K562 (cell line): Measurements from ENCODE around the gene GZMM. TPM values are rescaled to one million over a fixed set of nuclear protein-coding genes. Genes with fewer than 3 reads are reported as not detected.
A peak's percentile ranks its signal among the peaks of the same experiment; 100 is the strongest.

ENCODE experiments used
- CBFA2T3 ChIP-seq: fragments of 450-650 bp; IDR thresholded peaks from 2 replicates; pipeline ENCODE4 v1.6.1; 2017
- CTBP1 ChIP-seq: fragments of 450-650 bp; IDR thresholded peaks from 2 replicates; pipeline ENCODE4 v1.6.1; 2016; ENCODE audit warnings: borderline replicate concordance
- HEY1 ChIP-seq: fragments of 250-450 bp; sonication (Bioruptor Pico); IDR thresholded peaks from 2 replicates; pipeline ENCODE4 v1.5.0; 2020; ENCODE audit warnings: mild to moderate bottlenecking, moderate library complexity, borderline replicate concordance
- KAT7 ChIP-seq: sonication (generic); formaldehyde crosslinking; IDR thresholded peaks from 2 replicates; pipeline ENCODE4 v1.8.0; 2022; ENCODE audit warnings: missing genetic modification reagents, mild to moderate bottlenecking, borderline replicate concordance
- KDM1A ChIP-seq, 2 experiments: fragments of 450-650 bp; IDR thresholded peaks; 2 replicates each; pipeline ENCODE4 v1.6.1; 2016; ENCODE audit warnings: mild to moderate bottlenecking in 2 of 2
- MYC ChIP-seq, 2 experiments: fragments of 250-450 bp in 1 of 2; sonication (Bioruptor Pico) in 1 of 2; IDR thresholded peaks; 2 replicates each; pipeline versions ENCODE4 v1.5.1 to v1.6.1; 2012 to 2021; ENCODE audit warnings: low read depth in 2 of 2, borderline replicate concordance in 1 of 2, improper control_type of control experiment in 1 of 2, low read length in 1 of 2, mild to moderate bottlenecking in 1 of 2, moderate library complexity in 1 of 2
- NFIC ChIP-seq: fragments of 450-650 bp; IDR thresholded peaks from 2 replicates; pipeline ENCODE4 v1.6.1; 2017; ENCODE audit warnings: mild to moderate bottlenecking, inconsistent platforms
- NR2C1 ChIP-seq, 2 experiments: fragments of 450-650 bp; IDR thresholded peaks; 2 replicates each; pipeline ENCODE4 v1.6.1; 2017; ENCODE audit warnings: mild to moderate bottlenecking in 2 of 2, antibody characterized with exemption in 1 of 2, inconsistent platforms in 1 of 2, missing compliant biosample characterization in 1 of 2, missing genetic modification characterization in 1 of 2
- RB1 ChIP-seq: fragments of 450-650 bp; IDR thresholded peaks from 2 replicates; pipeline ENCODE4 v1.6.1; 2017; ENCODE audit warnings: low read depth, mild to moderate bottlenecking
- SMARCA4 ChIP-seq: fragments of 450-650 bp; IDR thresholded peaks from 2 replicates; pipeline ENCODE4 v1.6.1; 2016
- SRSF9 ChIP-seq: fragments of 200-400 bp; formaldehyde crosslinking; IDR thresholded peaks from 2 replicates; pipeline ENCODE4 v1.6.1; 2017; ENCODE audit warnings: low read depth, low read length, borderline replicate concordance
- ZNF668 ChIP-seq: fragments of 250-450 bp; sonication (Bioruptor Pico); IDR thresholded peaks from 2 replicates; pipeline ENCODE4 v1.8.0; 2022; ENCODE audit warnings: mild to moderate bottlenecking, inconsistent platforms
- ZZZ3 ChIP-seq: fragments of 450-650 bp; IDR thresholded peaks from 2 replicates; pipeline ENCODE4 v1.6.1; 2016; ENCODE audit warnings: antibody characterized with exemption, mild to moderate bottlenecking, moderate library complexity
- polyA plus RNA-seq, 8 experiments: library from polyadenylated mRNA; depleted of rRNA in 4 of 8; stranded (reverse) in 5 of 8; unstranded in 3 of 8; fragments of >200 nt; fragmentation: Nextera tagmentation in 2 of 8; fragmentation: Illumina TruSeq in 1 of 8; extraction: Ambion mirVana in 2 of 8; extraction: Trizol in 1 of 8; gene quantifications; 2 replicates each; pipeline versions ENCODE4 v1.2.1 to v1.2.3, GENCODE V29; 2011 to 2014; ENCODE audit warnings: inconsistent platforms in 1 of 8, missing spikeins in 1 of 8
- total RNA-seq, 7 experiments: library from RNA; depleted of rRNA in 6 of 7; stranded (reverse); fragments of >200 nt in 6 of 7; fragmentation: Illumina TruSeq in 2 of 7; extraction: Trizol in 2 of 7; gene quantifications; 2 replicates each; pipeline versions ENCODE4 v1.2.1 to v1.2.3, GENCODE V29; 2011 to 2021; ENCODE audit warnings: low replicate concordance in 1 of 7
- TF ChIP-seq, protein P1 (sequence below), 3 experiments: fragments of 200-800 bp in 1 of 3; sonication (Bioruptor generic) in 1 of 3; sonication (generic) in 1 of 3; formaldehyde crosslinking in 1 of 3; IDR thresholded peaks; 2 replicates each; pipeline versions ENCODE4 v1.6.1 to v1.8.0; 2016 to 2022; ENCODE audit warnings: mild to moderate bottlenecking in 2 of 3, missing compliant biosample characterization in 2 of 3, missing genetic modification characterization in 2 of 3, missing genetic modification reagents in 1 of 3
- TF ChIP-seq, protein P2 (sequence below), 2 experiments: fragments of 450-650 bp; IDR thresholded peaks; 2 replicates each; pipeline ENCODE4 v1.6.1; 2016
- TF ChIP-seq, protein P3 (sequence below): fragments of 200-800 bp; sonication (Bioruptor generic); IDR thresholded peaks from 2 replicates; pipeline ENCODE4 v1.6.1; 2016; ENCODE audit warnings: missing genetic modification characterization, missing compliant biosample characterization
- TF ChIP-seq, protein P4 (sequence below): fragments of 450-650 bp; IDR thresholded peaks from 2 replicates; pipeline ENCODE4 v1.6.1; 2017; ENCODE audit warnings: antibody characterized with exemption

The GZMM gene
- total and polyA plus RNA-seq, 9 of the 15 experiments (the other 6 are each of a cell fraction or from before 2014, with no cell fraction given): 0.08 to 2.6 (median 0.70) TPM; not detected in 2

DNA sequence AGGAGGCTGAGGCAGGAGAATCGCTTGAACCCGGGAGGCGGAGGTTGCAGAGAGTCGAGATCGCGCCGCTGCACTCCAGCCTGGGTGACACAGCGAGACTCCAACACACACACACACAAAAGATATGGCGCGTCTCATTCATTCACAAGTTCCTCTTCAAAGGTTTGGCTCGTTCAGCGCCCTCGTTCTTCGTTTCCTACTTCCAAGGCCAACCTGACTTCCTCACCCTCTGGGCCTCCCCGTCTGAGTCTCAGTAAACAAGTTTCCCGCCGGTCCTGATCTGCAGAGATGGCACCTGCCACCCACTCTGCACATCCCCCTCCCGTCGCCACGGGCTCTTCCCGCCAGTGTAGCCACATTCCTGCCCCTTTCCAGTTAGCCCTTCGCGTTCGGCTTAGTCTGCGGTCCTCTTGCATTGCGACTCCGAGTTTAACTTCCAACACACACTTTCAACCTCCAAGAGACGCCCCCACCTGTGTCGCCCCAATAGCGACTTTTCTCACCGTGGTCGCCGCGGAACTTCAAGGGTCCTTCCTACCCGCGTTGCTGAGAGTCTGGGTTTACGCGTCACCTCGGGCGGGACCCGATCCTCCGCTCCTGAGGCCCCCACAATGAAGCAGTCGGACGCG is 27.2 kb downstream of the GZMM start (continued):
- TF ChIP-seq SMARCA4 (0 out of 2 replicates have a peak, but pooled peaks have one; percentile 48), KDM1A (IDR thresholded peaks at IDR 0.05) (peak in 1 of 2 experiments; percentile 35; a peak in 2 of 4 replicates), HEY1 (no peak), CTBP1 (peak; percentile 39; the same call in 1 of the 2 replicates), SRSF9 (no peak), KAT7 (peak; percentile 82; the same call in 1 of the 2 replicates), NR2C1 (IDR thresholded peaks at IDR 0.05) (no peak), NR2C1 (tag; IDR thresholded peaks at IDR 0.05) (no peak), ZNF668 (no peak), RB1 (peak; percentile 53; the same call in 1 of the 2 replicates), ZZZ3 (no peak), NFIC (no peak; the same call in 1 of the 2 replicates), CBFA2T3 (0 out of 2 replicates have a peak, but pooled peaks have one; percentile 14), MYC (IDR thresholded peaks at IDR 0.05; ENCODE audit: low read depth, low read length) (no peak), MYC (CRISPR knock-in tag; IDR thresholded peaks at IDR 0.05; ENCODE audit: borderline replicate concordance, low read depth) (peak; percentile 67; the same call in 1 of the 2 replicates)
- TF ChIP-seq, protein P1, sequence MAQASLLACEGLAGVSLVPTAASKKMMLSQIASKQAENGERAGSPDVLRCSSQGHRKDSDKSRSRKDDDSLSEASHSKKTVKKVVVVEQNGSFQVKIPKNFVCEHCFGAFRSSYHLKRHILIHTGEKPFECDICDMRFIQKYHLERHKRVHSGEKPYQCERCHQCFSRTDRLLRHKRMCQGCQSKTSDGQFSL (CRISPR knock-in tag; IDR thresholded peaks at IDR 0.05): 0 out of 2 replicates have a peak, but pooled peaks have one; percentile 26
- TF ChIP-seq, protein P1 (tag; IDR thresholded peaks at IDR 0.05): no peak
- TF ChIP-seq, protein P2, sequence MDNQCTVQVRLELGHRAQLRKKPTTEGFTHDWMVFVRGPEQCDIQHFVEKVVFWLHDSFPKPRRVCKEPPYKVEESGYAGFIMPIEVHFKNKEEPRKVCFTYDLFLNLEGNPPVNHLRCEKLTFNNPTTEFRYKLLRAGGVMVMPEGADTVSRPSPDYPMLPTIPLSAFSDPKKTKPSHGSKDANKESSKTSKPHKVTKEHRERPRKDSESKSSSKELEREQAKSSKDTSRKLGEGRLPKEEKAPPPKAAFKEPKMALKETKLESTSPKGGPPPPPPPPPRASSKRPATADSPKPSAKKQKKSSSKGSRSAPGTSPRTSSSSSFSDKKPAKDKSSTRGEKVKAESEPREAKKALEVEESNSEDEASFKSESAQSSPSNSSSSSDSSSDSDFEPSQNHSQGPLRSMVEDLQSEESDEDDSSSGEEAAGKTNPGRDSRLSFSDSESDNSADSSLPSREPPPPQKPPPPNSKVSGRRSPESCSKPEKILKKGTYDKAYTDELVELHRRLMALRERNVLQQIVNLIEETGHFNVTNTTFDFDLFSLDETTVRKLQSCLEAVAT (IDR thresholded peaks at IDR 0.05): peak in 1 of 2 experiments; percentile 68; a peak in 1 of 4 replicates
- TF ChIP-seq, protein P3, sequence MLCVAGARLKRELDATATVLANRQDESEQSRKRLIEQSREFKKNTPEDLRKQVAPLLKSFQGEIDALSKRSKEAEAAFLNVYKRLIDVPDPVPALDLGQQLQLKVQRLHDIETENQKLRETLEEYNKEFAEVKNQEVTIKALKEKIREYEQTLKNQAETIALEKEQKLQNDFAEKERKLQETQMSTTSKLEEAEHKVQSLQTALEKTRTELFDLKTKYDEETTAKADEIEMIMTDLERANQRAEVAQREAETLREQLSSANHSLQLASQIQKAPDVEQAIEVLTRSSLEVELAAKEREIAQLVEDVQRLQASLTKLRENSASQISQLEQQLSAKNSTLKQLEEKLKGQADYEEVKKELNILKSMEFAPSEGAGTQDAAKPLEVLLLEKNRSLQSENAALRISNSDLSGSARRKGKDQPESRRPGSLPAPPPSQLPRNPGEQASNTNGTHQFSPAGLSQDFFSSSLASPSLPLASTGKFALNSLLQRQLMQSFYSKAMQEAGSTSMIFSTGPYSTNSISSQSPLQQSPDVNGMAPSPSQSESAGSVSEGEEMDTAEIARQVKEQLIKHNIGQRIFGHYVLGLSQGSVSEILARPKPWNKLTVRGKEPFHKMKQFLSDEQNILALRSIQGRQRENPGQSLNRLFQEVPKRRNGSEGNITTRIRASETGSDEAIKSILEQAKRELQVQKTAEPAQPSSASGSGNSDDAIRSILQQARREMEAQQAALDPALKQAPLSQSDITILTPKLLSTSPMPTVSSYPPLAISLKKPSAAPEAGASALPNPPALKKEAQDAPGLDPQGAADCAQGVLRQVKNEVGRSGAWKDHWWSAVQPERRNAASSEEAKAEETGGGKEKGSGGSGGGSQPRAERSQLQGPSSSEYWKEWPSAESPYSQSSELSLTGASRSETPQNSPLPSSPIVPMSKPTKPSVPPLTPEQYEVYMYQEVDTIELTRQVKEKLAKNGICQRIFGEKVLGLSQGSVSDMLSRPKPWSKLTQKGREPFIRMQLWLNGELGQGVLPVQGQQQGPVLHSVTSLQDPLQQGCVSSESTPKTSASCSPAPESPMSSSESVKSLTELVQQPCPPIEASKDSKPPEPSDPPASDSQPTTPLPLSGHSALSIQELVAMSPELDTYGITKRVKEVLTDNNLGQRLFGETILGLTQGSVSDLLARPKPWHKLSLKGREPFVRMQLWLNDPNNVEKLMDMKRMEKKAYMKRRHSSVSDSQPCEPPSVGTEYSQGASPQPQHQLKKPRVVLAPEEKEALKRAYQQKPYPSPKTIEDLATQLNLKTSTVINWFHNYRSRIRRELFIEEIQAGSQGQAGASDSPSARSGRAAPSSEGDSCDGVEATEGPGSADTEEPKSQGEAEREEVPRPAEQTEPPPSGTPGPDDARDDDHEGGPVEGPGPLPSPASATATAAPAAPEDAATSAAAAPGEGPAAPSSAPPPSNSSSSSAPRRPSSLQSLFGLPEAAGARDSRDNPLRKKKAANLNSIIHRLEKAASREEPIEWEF (CRISPR knock-in tag): no peak
- TF ChIP-seq, protein P4, sequence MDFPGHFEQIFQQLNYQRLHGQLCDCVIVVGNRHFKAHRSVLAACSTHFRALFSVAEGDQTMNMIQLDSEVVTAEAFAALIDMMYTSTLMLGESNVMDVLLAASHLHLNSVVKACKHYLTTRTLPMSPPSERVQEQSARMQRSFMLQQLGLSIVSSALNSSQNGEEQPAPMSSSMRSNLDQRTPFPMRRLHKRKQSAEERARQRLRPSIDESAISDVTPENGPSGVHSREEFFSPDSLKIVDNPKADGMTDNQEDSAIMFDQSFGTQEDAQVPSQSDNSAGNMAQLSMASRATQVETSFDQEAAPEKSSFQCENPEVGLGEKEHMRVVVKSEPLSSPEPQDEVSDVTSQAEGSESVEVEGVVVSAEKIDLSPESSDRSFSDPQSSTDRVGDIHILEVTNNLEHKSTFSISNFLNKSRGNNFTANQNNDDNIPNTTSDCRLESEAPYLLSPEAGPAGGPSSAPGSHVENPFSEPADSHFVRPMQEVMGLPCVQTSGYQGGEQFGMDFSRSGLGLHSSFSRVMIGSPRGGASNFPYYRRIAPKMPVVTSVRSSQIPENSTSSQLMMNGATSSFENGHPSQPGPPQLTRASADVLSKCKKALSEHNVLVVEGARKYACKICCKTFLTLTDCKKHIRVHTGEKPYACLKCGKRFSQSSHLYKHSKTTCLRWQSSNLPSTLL: no peak
